H1 (cell line): ENCODE results near the gene ABCB10. TPM values are rescaled to one million over a fixed set of nuclear protein-coding genes. Genes with fewer than 3 reads are reported as not detected.
"Not testable (repeated sequence)": the region's sequence is repeated elsewhere in the genome, so short reads cannot be mapped to it uniquely, and the experiment has no call there.

Experiments
- CTCF ChIA-PET: fragments of 300-600 bp; sonication (Branson Sonifier 250); formaldehyde crosslinking; loops from one replicate; lab custom pipeline; 2021; ENCODE audit not compliant: partially characterized antibody; lab: Charles Lee
- POLR2A ChIA-PET: fragments of 300-600 bp; sonication (Branson Sonifier 250); formaldehyde crosslinking; loops from one replicate; lab custom pipeline; 2021; ENCODE audit warnings: inconsistent platforms; ENCODE audit not compliant: partially characterized antibody; lab: Charles Lee
- DNase-seq, 2 experiments: peaks; one replicate each; pipeline versions ENCODE4 v3.0.0 to v3.0.0-alpha.2; 2010 to 2022; ENCODE audit warnings: low spot score in 2 of 2, low read depth in 1 of 2, mixed read lengths in 1 of 2
- FAIRE-seq: peaks from 2 replicates; lab custom pipeline; 2011; peaks lifted over from hg19 to GRCh38; lab: Jason Lieb, UNC
- H2AFZ ChIP-seq: 2 replicates; pipeline ENCODE4 v1.8.1; 2012; ENCODE audit warnings: low read length, inconsistent platforms
- H2AK5ac ChIP-seq: 2 replicates; pipeline ENCODE4 v1.6.1; 2013; ENCODE audit warnings: low read depth, low read length
- H2BK120ac ChIP-seq: replicated peaks from 2 replicates; pipeline ENCODE3; 2013; ENCODE audit warnings: low read depth, low read length, inconsistent platforms
- H2BK12ac ChIP-seq: 2 replicates; pipeline ENCODE4 v1.6.1; 2013; ENCODE audit warnings: low read depth, low read length
- H2BK15ac ChIP-seq: 2 replicates; pipeline ENCODE4 v1.6.1; 2013; ENCODE audit warnings: low read length
- H2BK20ac ChIP-seq: 2 replicates; pipeline ENCODE4 v1.6.1; 2013; ENCODE audit warnings: low read length
- H2BK5ac ChIP-seq: 2 replicates; pipeline ENCODE4 v1.6.1; 2013; ENCODE audit warnings: low read depth, low read length
- H3K14ac ChIP-seq: 2 replicates; pipeline ENCODE4 v1.6.1; 2013; ENCODE audit warnings: inconsistent platforms; ENCODE audit not compliant: insufficient read length
- H3K18ac ChIP-seq: 2 replicates; pipeline ENCODE4 v1.6.1; 2013; ENCODE audit warnings: low read length; ENCODE audit errors: extremely low read depth
- H3K23ac ChIP-seq: 2 replicates; pipeline ENCODE4 v1.6.1; 2013; ENCODE audit warnings: inconsistent platforms; ENCODE audit not compliant: insufficient read length
- H3K23me2 ChIP-seq: 2 replicates; pipeline ENCODE4 v1.6.1; 2013; ENCODE audit warnings: low read depth, low read length
- H3K27ac ChIP-seq: 2 replicates; pipeline ENCODE4 v1.6.1; 2011; ENCODE audit warnings: low read depth, low read length, inconsistent platforms
- H3K27me3 ChIP-seq, 4 experiments: replicated peaks in 1 of 4; 1 replicate in 1 of 4; 2 replicates in 3 of 4; pipeline versions ENCODE4 v1.6.1 to v1.8.1; 2011 to 2013; ENCODE audit warnings: low read length in 3 of 4, mild to moderate bottlenecking in 3 of 4, inconsistent platforms in 2 of 4, mixed read lengths in 2 of 4, moderate library complexity in 1 of 4; ENCODE audit not compliant: control insufficient read depth in 3 of 4, insufficient read depth in 3 of 4; ENCODE audit errors: extremely low read depth in 1 of 4
- H3K36me3 ChIP-seq, 4 experiments: 2 replicates each; pipeline versions ENCODE4 v1.6.1 to v1.8.1; 2011 to 2013; ENCODE audit warnings: mild to moderate bottlenecking in 4 of 4, low read length in 3 of 4, moderate library complexity in 2 of 4, control low read depth in 1 of 4, inconsistent platforms in 1 of 4; ENCODE audit not compliant: insufficient read depth in 4 of 4, control insufficient read depth in 2 of 4
- H3K4ac ChIP-seq: replicated peaks from 2 replicates; pipeline ENCODE3; 2013; ENCODE audit warnings: low read length, low read depth, mixed read lengths, inconsistent platforms; ENCODE audit not compliant: insufficient read length
- H3K4me1 ChIP-seq, 4 experiments: replicated peaks in 1 of 4; 1 replicate in 1 of 4; 2 replicates in 3 of 4; pipeline versions ENCODE4 v1.6.1 to v1.8.1; 2011 to 2013; ENCODE audit warnings: low read length in 3 of 4, inconsistent platforms in 2 of 4, mixed read lengths in 1 of 4; ENCODE audit not compliant: insufficient read depth in 4 of 4, control insufficient read depth in 3 of 4
- H3K4me2 ChIP-seq, 2 experiments: 2 replicates each; pipeline versions ENCODE4 v1.6.1 to v1.8.1; 2011 to 2013; ENCODE audit warnings: low read depth in 2 of 2, low read length in 2 of 2, control low read depth in 1 of 2, inconsistent platforms in 1 of 2, mild to moderate bottlenecking in 1 of 2; ENCODE audit not compliant: insufficient read depth in 1 of 2
- H3K4me3 ChIP-seq, 4 experiments: fragments of 200-600, 300-600 bp in 1 of 4; sonication (generic), shearing (Covaris generic), sonication (Bioruptor Twin) in 1 of 4; 2 replicates each; pipeline versions ENCODE4 v1.5.1 to v1.8.1; 2011 to 2016; ENCODE audit warnings: low read length in 4 of 4, low read depth in 3 of 4, control low read depth in 2 of 4, inconsistent platforms in 2 of 4, mild to moderate bottlenecking in 2 of 4, mixed read lengths in 1 of 4, moderate library complexity in 1 of 4; ENCODE audit not compliant: insufficient read depth in 2 of 4; ENCODE audit errors: extremely low read depth in 1 of 4
- H3K56ac ChIP-seq: replicated peaks from 2 replicates; pipeline ENCODE3; 2013; ENCODE audit warnings: low read depth, mild to moderate bottlenecking, mixed read lengths, low read length, inconsistent platforms; ENCODE audit not compliant: insufficient read length
- H3K79me1 ChIP-seq: 2 replicates; pipeline ENCODE4 v1.6.1; 2013; ENCODE audit warnings: low read depth, low read length, control low read depth
- H3K79me2 ChIP-seq, 2 experiments: 2 replicates each; pipeline versions ENCODE4 v1.6.1 to v1.8.1; 2012 to 2013; ENCODE audit warnings: low read length in 2 of 2, mild to moderate bottlenecking in 2 of 2, inconsistent platforms in 1 of 2; ENCODE audit not compliant: insufficient read depth in 2 of 2, control insufficient read depth in 1 of 2
- H3K9ac ChIP-seq, 4 experiments: replicated peaks in 1 of 4; 1 replicate in 1 of 4; 2 replicates in 3 of 4; pipeline versions ENCODE4 v1.6.1 to v1.8.1; 2011 to 2013; ENCODE audit warnings: low read depth in 3 of 4, low read length in 3 of 4, control low read depth in 2 of 4, mild to moderate bottlenecking in 2 of 4, moderate library complexity in 2 of 4, inconsistent platforms in 1 of 4; ENCODE audit errors: extremely low read depth in 1 of 4
- H3K9me3 ChIP-seq, 2 experiments: 2 replicates each; pipeline versions ENCODE4 v1.6.1 to v1.8.1; 2012 to 2013; ENCODE audit warnings: mild to moderate bottlenecking in 2 of 2, moderate library complexity in 2 of 2, control low read depth in 1 of 2, inconsistent platforms in 1 of 2, low read depth in 1 of 2, low read length in 1 of 2, mixed read lengths in 1 of 2; ENCODE audit not compliant: insufficient read depth in 2 of 2
- H4K20me1 ChIP-seq, 2 experiments: replicated peaks in 1 of 2; 2 replicates each; pipeline versions ENCODE3 to v1.8.1; 2011 to 2013; ENCODE audit warnings: inconsistent platforms in 2 of 2, low read length in 2 of 2, mild to moderate bottlenecking in 1 of 2; ENCODE audit not compliant: insufficient read depth in 2 of 2, control insufficient read depth in 1 of 2
- H4K5ac ChIP-seq: 2 replicates; pipeline ENCODE4 v1.6.1; 2013; ENCODE audit warnings: low read length, low read depth, mixed read lengths, inconsistent platforms; ENCODE audit not compliant: insufficient read length
- H4K8ac ChIP-seq: 2 replicates; pipeline ENCODE4 v1.8.0; 2013; ENCODE audit warnings: mild to moderate bottlenecking, moderate library complexity, low read length, inconsistent platforms; ENCODE audit not compliant: insufficient read depth; ENCODE audit errors: extremely low read depth
- H4K91ac ChIP-seq: replicated peaks from 2 replicates; pipeline ENCODE3; 2013; ENCODE audit warnings: low read length, mixed read lengths, inconsistent platforms; ENCODE audit not compliant: insufficient read length
- WGBS, 2 experiments: shearing (Covaris generic) in 1 of 2; methylation state at CpG; one replicate each; pipeline versions ENCODE4 v1.1.6 to v1.1.7; 2013 to 2015; ENCODE audit warnings: low lambda C conversion rate in 2 of 2, mixed read lengths in 2 of 2, inconsistent platforms in 1 of 2, low coverage in 1 of 2, missing lambda C conversion rate in 1 of 2; ENCODE audit not compliant: insufficient replicate concordance in 2 of 2, insufficient coverage in 1 of 2, insufficient read length in 1 of 2; ENCODE audit errors: extremely low coverage in 1 of 2, missing lambda C conversion rate in 1 of 2; 5-methylcytosine and 5-hydroxymethylcytosine counted together
- polyA plus RNA-seq, 7 experiments: library from polyadenylated mRNA; depleted of rRNA in 3 of 7; stranded (reverse) in 5 of 7; unstranded in 2 of 7; fragments of >200 nt in 5 of 7; fragments of 200-250 nt in 2 of 7; gene quantifications; 1 replicate in 5 of 7; 2 replicates in 1 of 7; 4 replicates in 1 of 7; pipeline versions ENCODE4 v1.2.1 to v1.2.3, GENCODE V29; 2011 to 2013; ENCODE audit warnings: missing spikeins in 2 of 7, mixed read lengths in 2 of 7
- total RNA-seq: library from RNA; stranded (reverse); fragmentation: NEBNext Ultra II Directional; extraction: Animal tissue kit (Norgen Biotek cat#: 25700); gene quantifications from 2 replicates; pipeline ENCODE4 v1.2.1, GENCODE V29; 2021

ABCB10 gene
- total and polyA plus RNA-seq, 2 of the 8 experiments (the other 6 are each of a cell fraction or from before 2014, with no cell fraction given), result 3.6 to 11.9 TPM

- not testable (repeated sequence) for H3K23me2 ChIP-seq, H3K4me2 ChIP-seq, H4K8ac ChIP-seq, H3K4ac ChIP-seq, H2BK12ac ChIP-seq, H3K14ac ChIP-seq, H2BK20ac ChIP-seq, FAIRE-seq, H2BK15ac ChIP-seq, H4K5ac ChIP-seq, H4K91ac ChIP-seq, H3K27ac ChIP-seq, H3K4me3 ChIP-seq, H3K23ac ChIP-seq, H3K9me3 ChIP-seq, DNase-seq, H3K4me1 ChIP-seq, H3K27me3 ChIP-seq, H3K18ac ChIP-seq, H3K79me2 ChIP-seq, H2BK120ac ChIP-seq, H2AK5ac ChIP-seq, H3K9ac ChIP-seq, H2AFZ ChIP-seq, H3K56ac ChIP-seq, H4K20me1 ChIP-seq, H3K79me1 ChIP-seq, H2BK5ac ChIP-seq
- CTCF ChIA-PET, result interaction anchor here (0.6 to 1.1 kb wide), 4 partner anchors 8 to 380 kb away, joined by 3 read pairs; no protein-coding TSS in a partner anchor
- peaks cover 0 to 46% (median 18%) of the 10 kb centered on the region in 4 experiments; a peak in 5 of 8 replicates for H3K36me3 ChIP-seq
- POLR2A ChIA-PET, result interaction anchor here (1.1 to 1.5 kb wide), 2 partner anchors 21 to 33 kb away, joined by 3 to 5 read pairs; partner anchors contain the start of gene NUP133
- WGBS, 2 experiments, result 93% methylated on average over 12 of the region's 13 CpGs; no CpG with 5 or more reads in 1 of the 2 experiments
Observed at GRCh38 chr1:229475859-229476258, 82.6 kb downstream of the ABCB10 start.
